T-helper 2 cell treated with Interferon-gamma antibody and Interleukin-4, amounts not matched to agents 5 μg/mL and 100 μg/mL, for 36 hours (primary cell): Measurements from ENCODE around the gene FCHO2.

Experiments used
- DNase-seq: peaks from one replicate; pipeline ENCODE4 v3.0.0; 2021; ENCODE audit warnings: low spot score
- H3K27ac Mint-ChIP-seq: one replicate; pipeline ENCODE4 v1.8.0; 2021; ENCODE audit warnings: mild to moderate bottlenecking, mixed read lengths
- H3K27me3 Mint-ChIP-seq: one replicate; pipeline ENCODE4 v1.8.0; 2021; ENCODE audit warnings: low read depth, mixed read lengths
- H3K36me3 Mint-ChIP-seq: one replicate; pipeline ENCODE4 v1.8.0; 2021; ENCODE audit warnings: low read depth, mixed read lengths
- H3K4me1 Mint-ChIP-seq: one replicate; pipeline ENCODE4 v1.8.0; 2021; ENCODE audit warnings: low read depth, mixed read lengths
- H3K4me3 Mint-ChIP-seq: one replicate; pipeline ENCODE4 v1.8.0; 2022; ENCODE audit warnings: mild to moderate bottlenecking, moderate library complexity, mixed read lengths
- H3K9me3 Mint-ChIP-seq: one replicate; pipeline ENCODE4 v1.8.0; 2021; ENCODE audit warnings: mixed read lengths

The FCHO2 gene

GRCh38 chr5:73028991-73029595 lies 73.3 kb downstream of the FCHO2 start:
- Mint-ChIP-seq H3K36me3 (no peaks in the 10 kb centered on the region), H3K27me3 (peaks cover 2% of the 10 kb centered on the region), H3K4me3 (no peak overlapping the region), H3K27ac (no peak overlapping the region), H3K4me1 (no peaks in the 10 kb centered on the region), H3K9me3 (no peaks in the 10 kb centered on the region)
- DNase-seq, result no peak

GRCh38 chr5:73030531-73030930 lies 74.7 kb downstream of the FCHO2 start:
- no peak for DNase-seq
- no peak overlapping the region for H3K27ac Mint-ChIP-seq
- no peak overlapping the region for H3K4me3 Mint-ChIP-seq
- H3K4me1 Mint-ChIP-seq, result no peaks in the 10 kb centered on the region
- no peaks in the 10 kb centered on the region for H3K36me3 Mint-ChIP-seq
- no peaks in the 10 kb centered on the region for H3K9me3 Mint-ChIP-seq
- peaks cover 2% of the 10 kb centered on the region for H3K27me3 Mint-ChIP-seq

GRCh38 chr5:73030995-73031394 lies 75.2 kb downstream of the FCHO2 start:
- peaks cover 2% of the 10 kb centered on the region for H3K27me3 Mint-ChIP-seq
- H3K27ac Mint-ChIP-seq, result no peak overlapping the region
- H3K4me3 Mint-ChIP-seq, result no peak overlapping the region
- no peaks in the 10 kb centered on the region for H3K36me3 Mint-ChIP-seq
- no peaks in the 10 kb centered on the region for H3K9me3 Mint-ChIP-seq
- H3K4me1 Mint-ChIP-seq, result no peaks in the 10 kb centered on the region
- no peak for DNase-seq

GRCh38 chr5:73031839-73032238 lies 76.0 kb downstream of the FCHO2 start:
- no peaks in the 10 kb centered on the region for H3K9me3 Mint-ChIP-seq
- DNase-seq, result no peak
- no peaks in the 10 kb centered on the region for H3K4me1 Mint-ChIP-seq

GRCh38 chr5:73032635-73033034 lies 76.8 kb downstream of the FCHO2 start:
- Mint-ChIP-seq H3K4me3 (no peak overlapping the region), H3K4me1 (no peaks in the 10 kb centered on the region), H3K9me3 (no peaks in the 10 kb centered on the region), H3K36me3 (no peaks in the 10 kb centered on the region), H3K27me3 (peaks cover 2% of the 10 kb centered on the region), H3K27ac (no peak overlapping the region)
- no peak for DNase-seq

More at GRCh38 chr5:73031839-73032238, 76.0 kb downstream of the FCHO2 start:
- Mint-ChIP-seq H3K4me3 (no peak overlapping the region), H3K27me3 (peaks cover 2% of the 10 kb centered on the region), H3K36me3 (no peaks in the 10 kb centered on the region), H3K27ac (no peak overlapping the region)

- Mint-ChIP-seq H3K4me1 (no peaks in the 10 kb centered on the region), H3K4me3 (no peak overlapping the region), H3K36me3 (no peaks in the 10 kb centered on the region), H3K9me3 (no peaks in the 10 kb centered on the region), H3K27ac (no peak overlapping the region), H3K27me3 (peaks cover 4% of the 10 kb centered on the region)
- DNase-seq, result no peak
These were observed 81.7 kb downstream of the FCHO2 start for GRCh38 chr5:73037545-73037944.

GRCh38 chr5:73039082-73039481 lies 83.2 kb downstream of the FCHO2 start:
- Mint-ChIP-seq H3K27me3 (peaks cover 4% of the 10 kb centered on the region), H3K4me1 (no peaks in the 10 kb centered on the region), H3K4me3 (no peak overlapping the region), H3K36me3 (no peaks in the 10 kb centered on the region), H3K9me3 (no peaks in the 10 kb centered on the region), H3K27ac (no peak overlapping the region)
- DNase-seq, result no peak

GRCh38 chr5:73042993-73043392 lies 87.2 kb downstream of the FCHO2 start:
- DNase-seq, result no peak
- Mint-ChIP-seq H3K27me3 (peaks cover 4% of the 10 kb centered on the region), H3K4me3 (no peak overlapping the region), H3K9me3 (no peaks in the 10 kb centered on the region), H3K36me3 (no peaks in the 10 kb centered on the region), H3K4me1 (no peaks in the 10 kb centered on the region), H3K27ac (no peak overlapping the region)

GRCh38 chr5:73044546-73044945 lies 88.7 kb downstream of the FCHO2 start:
- Mint-ChIP-seq H3K27me3 (peaks cover 4% of the 10 kb centered on the region), H3K9me3 (no peaks in the 10 kb centered on the region), H3K36me3 (no peaks in the 10 kb centered on the region), H3K4me3 (no peak overlapping the region), H3K4me1 (no peaks in the 10 kb centered on the region), H3K27ac (no peak overlapping the region)
- no peak for DNase-seq

GRCh38 chr5:73045623-73046022 lies 89.8 kb downstream of the FCHO2 start:
- Mint-ChIP-seq H3K36me3 (no peaks in the 10 kb centered on the region), H3K27me3 (peaks cover 4% of the 10 kb centered on the region), H3K4me1 (no peaks in the 10 kb centered on the region), H3K9me3 (no peaks in the 10 kb centered on the region), H3K4me3 (no peak overlapping the region), H3K27ac (no peak overlapping the region)
- DNase-seq, result no peak

GRCh38 chr5:73061593-73061992 lies 105.8 kb downstream of the FCHO2 start:
- no peaks in the 10 kb centered on the region for H3K36me3 Mint-ChIP-seq
- no peak overlapping the region for H3K4me3 Mint-ChIP-seq
- no peaks in the 10 kb centered on the region for H3K4me1 Mint-ChIP-seq
- DNase-seq, result no peak
- H3K27me3 Mint-ChIP-seq, result peaks cover 27% of the 10 kb centered on the region
- no peaks in the 10 kb centered on the region for H3K9me3 Mint-ChIP-seq
- H3K27ac Mint-ChIP-seq, result no peak overlapping the region

- H3K27ac Mint-ChIP-seq, result no peak overlapping the region
- no peaks in the 10 kb centered on the region for H3K36me3 Mint-ChIP-seq
- H3K9me3 Mint-ChIP-seq, result no peaks in the 10 kb centered on the region
- H3K4me1 Mint-ChIP-seq, result no peaks in the 10 kb centered on the region
- H3K27me3 Mint-ChIP-seq, result peaks cover 29% of the 10 kb centered on the region
- no peak for DNase-seq
- H3K4me3 Mint-ChIP-seq, result no peak overlapping the region
These were observed 110.6 kb downstream of the FCHO2 start for GRCh38 chr5:73066466-73066865.

GRCh38 chr5:73067213-73067612 lies 111.4 kb downstream of the FCHO2 start:
- H3K4me1 Mint-ChIP-seq, result no peaks in the 10 kb centered on the region
- H3K27me3 Mint-ChIP-seq, result peaks cover 25% of the 10 kb centered on the region
- H3K4me3 Mint-ChIP-seq, result no peak overlapping the region
- H3K9me3 Mint-ChIP-seq, result no peaks in the 10 kb centered on the region
- DNase-seq, result no peak
- H3K36me3 Mint-ChIP-seq, result no peaks in the 10 kb centered on the region
- H3K27ac Mint-ChIP-seq, result no peak overlapping the region

- H3K27me3 Mint-ChIP-seq, result peaks cover 12% of the 10 kb centered on the region
- no peak overlapping the region for H3K4me3 Mint-ChIP-seq
- no peaks in the 10 kb centered on the region for H3K4me1 Mint-ChIP-seq
- H3K27ac Mint-ChIP-seq, result no peak overlapping the region
- no peak for DNase-seq
- no peaks in the 10 kb centered on the region for H3K36me3 Mint-ChIP-seq
- no peaks in the 10 kb centered on the region for H3K9me3 Mint-ChIP-seq
These were observed 125.3 kb downstream of the FCHO2 start for GRCh38 chr5:73081093-73081492.

GRCh38 chr5:73088026-73088425 lies 132.2 kb downstream of the FCHO2 start:
- Mint-ChIP-seq H3K27me3 (peaks cover 26% of the 10 kb centered on the region), H3K27ac (no peak overlapping the region), H3K4me1 (no peaks in the 10 kb centered on the region), H3K9me3 (no peaks in the 10 kb centered on the region), H3K36me3 (no peaks in the 10 kb centered on the region), H3K4me3 (no peak overlapping the region)
- DNase-seq, result no peak
